Left kidney (tissue), 2 donors: Measurements from ENCODE around the gene ST8SIA5. TPM values are rescaled to one million over a fixed set of nuclear protein-coding genes. Genes with fewer than 3 reads are reported as not detected.

Experiments used
- DNase-seq: peaks from one replicate; pipeline ENCODE4 v3.0.0-alpha.2; 2013
- polyA plus RNA-seq: library from polyadenylated mRNA; unstranded; fragments of 120-200 nt; gene quantifications from one replicate; pipeline ENCODE4 v1.2.1, GENCODE V29; 2013; ENCODE audit not compliant: insufficient read length

ST8SIA5 gene
- polyA plus RNA-seq, 1 donor, result 1.0 TPM

GRCh38 chr18:46740046-46740445, 16.8 kb downstream of the ST8SIA5 start:
- DNase-seq, result no peak

GRCh38 chr18:46738491-46738890, 18.4 kb downstream of the ST8SIA5 start:
- no peak for DNase-seq

- no peak for DNase-seq
These were observed 20.1 kb downstream of the ST8SIA5 start for GRCh38 chr18:46736736-46737135.

GRCh38 chr18:46736135-46736534, 20.7 kb downstream of the ST8SIA5 start:
- DNase-seq, result no peak

- DNase-seq, result no peak
These were observed 21.9 kb downstream of the ST8SIA5 start for GRCh38 chr18:46734981-46735380.

GRCh38 chr18:46733872-46734271, 23.0 kb downstream of the ST8SIA5 start:
- DNase-seq, result no peak

GRCh38 chr18:46732801-46733200, 24.1 kb downstream of the ST8SIA5 start:
- DNase-seq, result no peak

- DNase-seq, result no peak
These were observed 24.7 kb downstream of the ST8SIA5 start for GRCh38 chr18:46732201-46732600.

- no peak for DNase-seq
These were observed 25.5 kb downstream of the ST8SIA5 start for GRCh38 chr18:46731316-46731715.

- no peak for DNase-seq
These were observed 28.5 kb downstream of the ST8SIA5 start for GRCh38 chr18:46728219-46728930.

GRCh38 chr18:46727177-46727576, 29.7 kb downstream of the ST8SIA5 start:
- DNase-seq, result no peak

- no peak for DNase-seq
These were observed 31.5 kb downstream of the ST8SIA5 start for GRCh38 chr18:46725310-46725709.

GRCh38 chr18:46723856-46724415, 32.9 kb downstream of the ST8SIA5 start:
- DNase-seq, result no peak

- DNase-seq, result no peak
These were observed 34.8 kb downstream of the ST8SIA5 start for GRCh38 chr18:46722051-46722450.

GRCh38 chr18:46721331-46721730, 35.5 kb downstream of the ST8SIA5 start:
- no peak for DNase-seq

GRCh38 chr18:46720521-46720920, 36.3 kb downstream of the ST8SIA5 start:
- DNase-seq, result no peak

GRCh38 chr18:46720092-46720491, 36.8 kb downstream of the ST8SIA5 start:
- no peak for DNase-seq

GRCh38 chr18:46719388-46719787, 37.5 kb downstream of the ST8SIA5 start:
- no peak for DNase-seq

- DNase-seq, result no peak
These were observed 38.1 kb downstream of the ST8SIA5 start for GRCh38 chr18:46718501-46719341.

GRCh38 chr18:46716827-46717226, 40.0 kb downstream of the ST8SIA5 start:
- no peak for DNase-seq

- DNase-seq, result no peak
These were observed 40.5 kb downstream of the ST8SIA5 start for GRCh38 chr18:46716336-46716735.

GRCh38 chr18:46715062-46715461, 41.8 kb downstream of the ST8SIA5 start:
- DNase-seq, result no peak

- DNase-seq, result peak; percentile 33
These were observed 44.4 kb downstream of the ST8SIA5 start for GRCh38 chr18:46712406-46712805.
